ENCODE measurements around the gene CSTB.

The CSTB gene

GRCh38 chr21:43728467-43729390 is 47.4 kb downstream of the CSTB start (continued):
- peak; percentile 74 for TF ChIP-seq ZNF423 (tag by site-specific recombination; IDR thresholded peaks at IDR 0.05)
- TF ChIP-seq BCL11A (tag by site-specific recombination; IDR thresholded peaks at IDR 0.05; ENCODE audit: low read depth): peak; percentile 51; the same call in 1 of the 2 replicates
- TF ChIP-seq WT1 (tag by site-specific recombination; IDR thresholded peaks at IDR 0.05): peak; percentile 99
- TF ChIP-seq ZBTB7A (tag by site-specific recombination; IDR thresholded peaks at IDR 0.05; ENCODE audit: low read depth): 0 out of 2 replicates have a peak, but pooled peaks have one; percentile 30
- peak; percentile 96 for TF ChIP-seq PRDM10 (tag by site-specific recombination; IDR thresholded peaks at IDR 0.05)
- no peak for TF ChIP-seq ZNF211 (tag by site-specific recombination; IDR thresholded peaks at IDR 0.05; ENCODE audit: low read depth)
- TF ChIP-seq ZNF785 (tag by site-specific recombination; IDR thresholded peaks at IDR 0.05): peak; percentile 88
- peak; percentile 93 for TF ChIP-seq ZBTB8A (tag by site-specific recombination; IDR thresholded peaks at IDR 0.05)
- 0 out of 2 replicates have a peak, but pooled peaks have one; percentile 5 for TF ChIP-seq ZNF16 (tag by site-specific recombination; IDR thresholded peaks at IDR 0.05; ENCODE audit: low read depth)
- peak; percentile 91; the same call in 1 of the 2 replicates for TF ChIP-seq ZNF660 (tag by site-specific recombination; IDR thresholded peaks at IDR 0.05)
- peak; percentile 79 for TF ChIP-seq KLF9 (tag by site-specific recombination; IDR thresholded peaks at IDR 0.05; ENCODE audit: low read depth)
- TF ChIP-seq ZNF366 (tag by site-specific recombination; conservative IDR thresholded peaks at IDR 0.05): peak; percentile 93
- 0 out of 2 replicates have a peak, but pooled peaks have one; percentile 1 for TF ChIP-seq ZNF280D (tag by site-specific recombination; IDR thresholded peaks at IDR 0.05)
- peak; percentile 99 for TF ChIP-seq ZNF561 (tag by site-specific recombination; IDR thresholded peaks at IDR 0.05; ENCODE audit: borderline replicate concordance)
- peak; percentile 50; the same call in 1 of the 2 replicates for TF ChIP-seq SCRT2 (tag by site-specific recombination; IDR thresholded peaks at IDR 0.05)
- TF ChIP-seq ZNF521 (tag by site-specific recombination; IDR thresholded peaks at IDR 0.05): no peak
- TF ChIP-seq KLF1 (tag by site-specific recombination; IDR thresholded peaks at IDR 0.05): peak; percentile 94
- TF ChIP-seq ZNF341 (tag by site-specific recombination; IDR thresholded peaks at IDR 0.05; ENCODE audit: low read depth): peak; percentile 97
- peak; percentile 75 for TF ChIP-seq ZNF239 (tag by site-specific recombination; IDR thresholded peaks at IDR 0.05)
- no peak for TF ChIP-seq ZNF221 (tag by site-specific recombination; IDR thresholded peaks at IDR 0.05; ENCODE audit: borderline replicate concordance)
- no peak; the same call in 1 of the 2 replicates for TF ChIP-seq ZNF121 (tag by site-specific recombination; IDR thresholded peaks at IDR 0.05)
- peak; percentile 97 for TF ChIP-seq ZNF391 (tag by site-specific recombination; IDR thresholded peaks at IDR 0.05; ENCODE audit: borderline replicate concordance, low read depth)
- peak; percentile 95 for TF ChIP-seq ZNF639 (tag by site-specific recombination; IDR thresholded peaks at IDR 0.05)
- peak; percentile 98 for TF ChIP-seq ZIC2 (tag by site-specific recombination; IDR thresholded peaks at IDR 0.05)
- peak; percentile 97 for TF ChIP-seq KLF8 (tag by site-specific recombination; IDR thresholded peaks at IDR 0.05)
- TF ChIP-seq KLF16 (tag by site-specific recombination; IDR thresholded peaks at IDR 0.05): peak; percentile 100
- TF ChIP-seq ZNF202 (tag by site-specific recombination; IDR thresholded peaks at IDR 0.05; ENCODE audit: borderline replicate concordance): no peak
- TF ChIP-seq KLF17 (tag by site-specific recombination; IDR thresholded peaks at IDR 0.05): peak; percentile 100
- 0 out of 2 replicates have a peak, but pooled peaks have one; percentile 60 for TF ChIP-seq ZNF701 (tag by site-specific recombination; IDR thresholded peaks at IDR 0.05)
- peak; percentile 100 for TF ChIP-seq EGR2 (tag by site-specific recombination; IDR thresholded peaks at IDR 0.05; ENCODE audit: low read depth)
- TF ChIP-seq ZNF10 (tag by site-specific recombination; IDR thresholded peaks at IDR 0.05): peak; percentile 95
